Adipose tissue (tissue), 3 donors: ENCODE measurements around the gene KCNQ1. TPM values are rescaled to one million over a fixed set of nuclear protein-coding genes. Genes with fewer than 3 reads are reported as not detected.

Source experiments
- H3K27ac ChIP-seq: one replicate; pipeline ENCODE4 v1.5.1; 2013; ENCODE audit warnings: low read depth, low read length
- WGBS, 3 donors: extraction: QIAGEN DNeasy Blood & Tissue Kit; methylation state at CpG; one replicate each; pipeline ENCODE4 v1.1.7; 2013; 5-methylcytosine and 5-hydroxymethylcytosine counted together
- polyA plus RNA-seq, 3 donors: library from polyadenylated mRNA; stranded (reverse); fragments of 200-250 nt; gene quantifications; one replicate each; pipeline ENCODE4 v1.2.3, GENCODE V29; 2013
- donor health status: healthy with polysubstance abuse.
- donor health status: Bipolar disorder and iron deficiency.
- donor health status: healthy.

The KCNQ1 gene
- polyA plus RNA-seq, 3 donors = 4.8 to 28.1 (median 9.6) TPM

DNA sequence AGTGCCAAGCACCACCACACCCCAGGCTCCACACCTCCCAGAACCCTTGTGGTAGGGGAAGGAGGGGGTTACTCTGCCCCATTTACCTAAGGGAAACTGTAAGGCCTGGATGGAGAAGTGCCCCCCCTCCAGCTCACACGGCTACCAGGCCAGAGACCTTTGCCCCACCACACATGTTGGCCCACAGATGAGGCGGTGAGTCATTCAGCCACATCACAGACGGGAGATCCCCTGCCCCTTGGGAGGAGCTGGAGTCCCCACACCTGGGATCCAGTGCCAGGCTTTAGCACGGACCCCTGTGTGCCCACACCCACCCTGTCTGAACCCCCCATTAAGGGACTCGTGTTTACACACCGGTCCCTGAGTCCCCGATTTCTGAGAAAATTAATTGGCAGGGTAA, 415.8 kb downstream of the KCNQ1 start:
- no peak overlapping the region for H3K27ac ChIP-seq
- 59 to 73% (median 63%) methylated on average over 7 of the region's 7 CpGs for WGBS, 3 donors

DNA sequence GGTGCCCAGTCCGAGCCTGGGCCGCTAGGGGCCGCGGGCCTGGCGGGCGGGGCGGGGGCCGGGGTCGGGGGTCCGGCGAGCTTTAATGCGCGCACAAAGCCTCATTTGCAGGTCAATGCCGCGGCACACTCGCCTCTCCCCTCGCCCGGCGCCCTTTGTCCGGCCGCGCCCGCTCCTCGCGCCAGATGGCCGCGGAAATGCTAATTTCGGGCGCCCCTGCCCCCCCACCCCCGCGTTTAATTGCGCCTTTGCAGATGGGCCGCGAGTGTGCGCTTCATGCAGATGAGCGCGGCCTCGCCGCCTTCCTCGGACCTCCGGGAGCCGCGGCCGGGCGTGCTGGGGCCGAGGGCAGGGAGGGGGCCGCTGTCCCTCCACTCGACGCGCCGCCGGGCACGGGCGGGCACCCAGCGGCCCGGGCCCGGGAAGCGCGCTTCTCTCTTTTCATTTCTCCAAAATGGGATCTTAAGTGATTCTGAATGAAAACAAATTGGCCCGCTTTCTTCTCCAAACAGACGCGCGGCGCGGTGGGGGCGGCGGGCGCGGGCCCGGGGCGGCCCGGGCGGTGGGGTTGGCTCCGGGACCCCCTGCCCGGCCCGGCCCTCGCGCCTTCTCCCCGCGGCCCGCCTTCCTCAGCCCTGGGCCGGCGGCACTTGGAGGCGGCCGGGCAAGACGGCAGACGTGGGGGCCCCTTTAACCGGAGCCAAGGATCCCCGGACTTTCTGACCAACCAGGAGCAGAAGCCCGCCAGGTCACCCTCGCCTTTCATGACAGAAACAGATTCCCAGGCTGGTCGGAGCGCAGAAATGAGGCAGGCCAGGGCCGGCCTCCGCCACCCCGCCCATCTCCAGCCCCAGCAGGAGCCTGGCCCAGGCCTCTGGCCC, 417.8 kb downstream of the KCNQ1 start:
- no peak overlapping the region for H3K27ac ChIP-seq
- 7 to 9% (median 9%) methylated on average over 69 to 96 of the region's 96 CpGs for WGBS, 3 donors

DNA sequence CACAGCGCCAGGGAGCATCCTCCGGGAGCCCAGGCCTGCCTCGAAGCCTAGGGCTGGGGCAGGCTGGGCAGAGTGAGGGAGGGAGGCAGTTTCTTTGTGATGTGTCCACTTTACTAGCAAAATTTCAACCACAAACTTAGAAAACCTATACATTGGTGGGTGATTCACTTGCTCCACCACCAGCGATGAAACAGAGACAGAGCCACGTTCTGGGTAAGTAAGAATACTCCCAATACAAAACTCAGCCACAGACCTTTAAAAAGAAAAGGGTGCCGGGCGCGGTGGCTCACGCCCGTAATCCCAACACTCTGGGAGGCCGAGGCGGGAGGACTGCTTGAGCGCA, 418.4 kb downstream of the KCNQ1 start:
- 75 to 86% (median 85%) methylated on average over 13 of the region's 13 CpGs for WGBS, 3 donors
- H3K27ac ChIP-seq = no peak overlapping the region

DNA sequence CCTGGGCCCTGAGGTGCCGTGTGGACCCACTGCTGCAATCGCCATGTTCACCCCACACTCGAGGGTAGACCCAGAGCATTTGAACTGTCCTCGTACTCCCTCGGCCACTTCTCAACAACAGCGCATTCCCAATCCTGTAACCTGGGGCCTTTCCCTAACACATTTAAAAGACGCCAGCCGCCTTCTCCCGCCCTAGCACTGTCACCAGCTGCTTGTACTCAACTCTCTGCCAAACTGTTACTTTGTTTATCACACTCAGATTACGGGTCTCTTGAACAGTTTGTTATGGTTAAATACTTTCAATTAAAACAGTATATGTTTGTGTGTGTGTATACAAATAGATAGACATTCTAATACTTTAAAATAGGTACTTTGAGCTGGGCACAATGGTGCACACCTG, 420.1 kb downstream of the KCNQ1 start:
- H3K27ac ChIP-seq = no peak overlapping the region
- 91 to 95% (median 93%) methylated on average over 10 of the region's 10 CpGs for WGBS, 3 donors

DNA sequence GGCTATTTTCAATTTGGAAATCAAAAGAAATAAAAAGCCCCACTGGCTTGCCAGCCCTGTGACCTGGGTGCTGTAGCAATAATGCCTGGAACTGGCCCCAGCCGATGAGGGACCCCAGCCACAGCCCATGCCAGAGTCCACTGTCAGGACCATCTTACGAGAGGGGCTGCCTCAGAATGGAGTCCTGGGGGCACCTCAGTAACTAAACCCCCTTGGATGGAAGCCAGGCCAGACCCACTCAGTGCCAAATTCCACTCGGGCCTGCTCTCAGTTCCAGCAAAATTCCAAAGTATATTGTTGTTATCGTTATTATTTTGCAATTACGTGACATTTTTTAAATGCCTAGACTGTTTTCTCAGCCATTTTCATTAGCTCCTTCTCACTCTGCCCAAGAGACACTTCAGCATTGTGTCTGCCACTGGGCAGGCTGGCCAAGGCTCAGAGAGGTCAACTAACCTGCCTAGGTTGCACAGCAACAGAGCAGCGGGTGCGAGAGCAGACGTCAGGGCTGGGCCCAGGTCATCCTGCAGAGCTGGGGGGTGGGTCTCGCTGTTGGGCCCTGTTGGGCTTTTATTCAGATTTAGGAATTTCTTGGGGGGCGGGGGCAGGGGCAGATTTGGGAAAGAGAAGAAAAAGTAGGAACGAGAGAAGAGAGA, 421.2 kb downstream of the KCNQ1 start:
- 87 to 93% (median 93%) methylated on average over 11 of the region's 11 CpGs for WGBS, 3 donors
- H3K27ac ChIP-seq = no peak overlapping the region

DNA sequence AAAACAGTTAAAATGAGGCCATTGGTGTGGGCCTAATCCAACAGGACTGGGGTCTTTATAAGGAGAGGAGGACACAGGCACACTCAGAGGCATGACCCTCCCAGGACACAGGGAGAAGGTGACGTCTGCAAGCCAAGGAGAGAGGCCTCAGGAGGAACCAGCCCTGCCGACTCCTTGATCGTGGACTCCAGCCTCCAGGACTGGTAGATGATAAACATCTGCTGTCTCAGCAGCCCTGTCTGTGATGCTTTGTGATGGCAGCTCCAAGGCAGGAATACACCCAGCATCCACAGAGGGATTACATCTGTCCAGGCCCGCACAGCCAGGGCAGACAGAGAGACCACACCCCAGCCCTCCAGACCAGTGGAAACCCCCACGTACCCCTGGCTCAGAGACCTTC, 422.3 kb downstream of the KCNQ1 start:
- no peak overlapping the region for H3K27ac ChIP-seq
- 92 to 96% (median 92%) methylated on average over 5 of the region's 5 CpGs for WGBS, 3 donors

DNA sequence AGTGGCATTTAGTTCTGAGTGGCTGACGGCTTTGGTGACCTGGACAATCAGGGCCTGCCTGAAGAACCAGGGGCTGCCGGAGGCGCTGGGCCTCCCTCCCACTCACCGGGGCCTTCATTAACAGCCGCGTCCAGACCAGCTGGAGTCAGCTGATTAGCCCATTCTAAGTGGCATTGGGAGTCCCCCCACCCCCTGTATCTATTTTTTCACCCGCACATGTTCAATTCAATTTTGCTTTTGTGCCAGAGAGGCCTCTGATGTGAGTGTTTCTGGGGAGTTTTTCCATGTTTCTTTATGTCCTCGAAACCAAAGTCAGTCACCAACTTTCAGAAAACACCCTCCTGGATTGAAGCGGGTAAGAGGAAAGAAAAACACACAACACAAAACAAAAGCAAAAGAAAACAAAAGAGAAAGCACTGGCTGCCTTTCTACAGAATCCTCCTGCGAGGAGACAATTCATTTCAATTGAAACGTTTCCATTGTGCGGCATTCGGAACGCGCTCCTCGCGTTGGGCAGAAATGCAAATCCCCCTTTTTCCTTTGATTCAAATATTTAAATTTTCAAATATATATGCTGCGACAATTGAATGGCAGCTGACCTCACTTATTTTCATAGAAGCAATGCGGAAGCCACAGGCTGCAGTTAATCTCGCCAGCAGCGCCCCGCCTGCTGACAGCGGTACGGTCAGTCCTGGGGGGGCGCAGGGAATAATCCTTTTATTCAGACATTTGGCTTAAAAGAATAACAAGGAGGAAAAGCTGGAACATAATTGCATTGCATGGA, 423.1 kb downstream of the KCNQ1 start:
- WGBS, 3 donors = 54 to 71% (median 56%) methylated on average over 25 of the region's 25 CpGs
- H3K27ac ChIP-seq = no peak overlapping the region

DNA sequence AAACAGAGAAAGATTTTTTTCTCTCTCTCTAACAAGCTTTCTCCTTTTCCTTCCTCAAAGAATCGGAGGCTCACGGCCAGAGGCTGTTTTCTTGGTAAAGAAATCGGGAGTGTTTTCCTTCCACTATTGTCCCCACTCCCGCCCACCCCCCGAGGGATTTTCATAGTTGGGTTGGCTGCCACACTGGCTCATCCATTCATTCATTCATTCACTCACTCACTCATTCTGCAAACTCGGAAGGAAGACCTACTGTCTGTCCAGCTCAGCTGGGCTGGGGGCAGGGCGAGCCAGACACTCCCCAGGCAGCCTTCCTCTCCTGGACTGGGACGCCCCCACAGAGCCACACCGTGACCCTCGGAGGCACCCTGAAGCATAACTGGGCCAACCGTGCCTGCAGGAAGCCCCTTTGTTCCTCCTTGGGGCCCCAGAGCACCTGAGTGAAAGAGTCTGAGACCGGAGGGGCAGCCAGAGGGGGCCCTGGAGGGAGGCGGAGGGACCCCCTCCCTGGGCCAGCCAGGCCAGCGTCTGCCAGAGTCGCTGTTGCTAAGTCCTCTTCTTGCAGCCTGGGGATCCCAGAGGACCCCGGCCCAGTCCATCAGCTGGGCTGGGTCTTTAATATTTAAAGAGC, 423.8 kb downstream of the KCNQ1 start:
- 11 to 28% (median 14%) methylated on average over 16 of the region's 16 CpGs for WGBS, 3 donors
- no peak overlapping the region for H3K27ac ChIP-seq

DNA sequence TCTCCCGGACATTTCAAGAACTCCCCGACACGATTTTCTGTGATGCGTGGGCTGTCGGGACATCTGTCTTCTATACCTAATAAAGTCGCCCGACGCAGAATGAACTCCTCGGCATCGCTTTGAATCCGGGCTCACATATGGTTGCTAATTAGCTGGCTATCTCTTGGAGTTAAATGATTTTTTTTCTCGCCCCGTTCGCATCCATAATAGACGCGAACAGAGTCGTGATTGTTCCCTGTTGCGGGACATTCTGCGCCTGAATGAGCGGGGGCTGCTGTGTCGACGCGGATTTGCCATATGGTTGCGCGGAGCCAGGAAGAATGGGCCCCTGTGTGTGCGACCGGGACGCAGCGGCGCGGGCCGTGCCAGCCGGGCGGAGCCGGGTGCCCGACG, 424.3 kb downstream of the KCNQ1 start:
- 14 to 20% (median 15%) methylated on average over 37 of the region's 37 CpGs for WGBS, 3 donors
- H3K27ac ChIP-seq = no peak overlapping the region

DNA sequence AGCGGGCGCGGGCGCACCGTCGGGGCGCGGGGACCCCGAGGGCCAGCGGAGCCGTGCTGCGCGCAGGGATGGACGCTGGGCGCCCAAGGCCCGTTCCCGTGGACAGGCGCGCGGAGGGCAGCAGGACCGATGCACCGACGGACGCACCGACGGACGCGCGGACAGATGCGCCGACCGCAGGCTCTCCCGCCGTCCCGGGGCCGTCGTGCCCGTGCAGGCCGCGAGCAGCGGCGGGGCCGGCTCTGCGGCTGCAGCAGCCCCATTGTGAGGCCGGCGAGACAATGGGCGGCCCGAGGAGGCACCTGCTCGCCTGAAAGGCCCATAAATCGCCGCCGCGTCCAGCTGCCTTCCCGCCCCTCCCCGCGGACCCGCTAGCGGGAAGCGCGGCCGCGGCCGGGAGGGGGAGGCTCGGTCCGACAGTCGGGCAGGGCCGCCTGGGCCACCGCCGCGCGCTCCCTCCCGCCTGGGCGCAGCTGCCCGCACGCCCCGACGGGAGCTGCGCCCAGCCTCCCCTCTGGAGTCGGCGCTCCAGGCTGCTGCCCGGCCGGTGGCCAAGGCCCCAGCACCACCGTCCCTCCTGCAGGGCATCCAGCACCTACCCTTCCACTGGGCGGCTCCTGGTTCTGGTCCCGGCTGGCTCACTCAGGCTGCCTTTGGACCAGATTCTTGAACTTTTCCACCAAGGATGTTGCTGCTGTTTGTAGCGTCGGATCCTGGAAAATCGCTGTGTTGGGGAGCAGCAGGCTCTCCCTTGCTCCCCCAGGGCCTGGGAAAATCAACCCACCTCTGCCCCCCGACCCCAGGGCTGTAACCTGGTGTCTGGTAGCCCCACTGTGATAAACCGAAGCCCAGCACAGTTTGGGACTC, 425.0 kb downstream of the KCNQ1 start:
- WGBS, 3 donors = 16 to 26% (median 22%) methylated on average over 42 to 90 of the region's 90 CpGs
- no peak overlapping the region for H3K27ac ChIP-seq

DNA sequence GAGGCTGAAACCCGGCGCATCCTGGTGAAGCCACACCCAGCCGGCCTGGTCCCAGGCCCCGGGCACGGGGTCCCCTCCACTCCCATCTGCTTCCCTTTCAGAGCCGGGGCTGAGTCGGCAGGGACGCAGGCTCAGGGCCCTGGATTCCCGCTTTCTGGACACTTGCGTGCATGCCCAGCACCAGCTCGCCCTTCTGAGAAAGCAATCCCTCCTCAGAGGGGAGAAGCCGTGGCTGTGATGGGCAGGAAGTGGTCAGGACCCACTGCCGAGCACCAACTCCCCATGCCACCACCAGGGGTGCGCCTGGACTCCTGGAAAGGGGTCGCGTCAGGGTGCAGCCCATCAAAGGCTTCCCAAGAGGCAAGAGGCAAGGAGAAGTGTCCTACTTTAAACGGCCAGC, 425.7 kb downstream of the KCNQ1 start:
- WGBS, 3 donors = 64 to 70% (median 67%) methylated on average over 17 of the region's 17 CpGs
- H3K27ac ChIP-seq = no peak overlapping the region

DNA sequence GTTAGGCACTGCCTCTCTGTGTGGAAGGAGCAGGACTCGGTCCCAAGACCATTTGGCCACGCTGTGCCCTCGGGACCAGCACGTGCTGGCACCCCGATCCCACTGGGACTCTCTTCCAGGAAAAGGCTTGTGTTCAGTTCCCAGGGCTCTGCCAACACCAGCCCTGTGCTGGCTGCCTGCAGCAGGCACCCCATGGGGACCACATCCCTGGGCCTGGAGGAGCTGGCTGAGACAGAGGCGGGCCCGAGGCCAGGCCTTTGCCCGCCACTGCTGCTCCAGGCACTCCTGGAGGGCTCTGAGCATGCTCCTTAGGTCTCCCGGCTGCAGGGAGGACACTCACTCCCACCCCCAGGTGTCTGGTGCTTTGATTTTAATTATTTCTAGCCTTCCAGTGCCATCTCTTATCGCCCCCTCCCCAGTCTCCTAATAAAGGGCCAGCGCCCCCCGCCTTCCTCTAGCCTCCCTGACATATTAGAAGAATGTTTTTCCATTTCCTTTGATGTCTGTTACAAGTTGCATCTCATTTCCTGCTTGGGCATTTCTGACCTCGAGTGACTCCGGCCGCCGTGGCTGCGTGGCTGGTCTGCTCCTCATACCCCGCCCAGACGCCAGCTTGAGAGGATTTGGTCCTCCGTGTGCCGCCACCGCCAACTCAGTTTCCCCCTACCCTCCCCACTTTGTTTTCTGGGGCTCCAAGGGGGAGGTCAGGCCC, 426.3 kb downstream of the KCNQ1 start:
- WGBS, 3 donors = 63 to 68% (median 65%) methylated on average over 21 to 22 of the region's 22 CpGs
- no peak overlapping the region for H3K27ac ChIP-seq

DNA sequence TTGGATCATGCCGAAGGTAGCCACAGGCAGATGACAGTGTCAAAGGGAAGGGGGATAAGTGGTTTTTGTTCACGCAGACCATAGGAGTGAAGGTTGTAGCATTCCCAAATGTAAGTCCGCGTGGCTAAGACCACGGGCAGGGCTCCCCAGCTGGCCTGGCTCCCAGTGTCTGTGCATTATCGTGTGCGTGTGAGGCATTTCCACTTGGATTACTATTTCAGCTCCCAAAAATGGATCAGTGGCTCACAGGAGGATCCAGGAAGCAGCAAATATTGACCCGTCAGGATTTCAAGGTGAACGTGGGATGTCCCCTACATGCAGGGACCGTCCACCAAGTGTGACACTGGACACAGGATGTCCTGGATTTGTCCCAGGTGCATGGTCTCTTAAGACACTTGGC, 430.2 kb downstream of the KCNQ1 start:
- 93 to 96% (median 94%) methylated on average over 10 of the region's 10 CpGs for WGBS, 3 donors
- H3K27ac ChIP-seq = no peak overlapping the region

DNA sequence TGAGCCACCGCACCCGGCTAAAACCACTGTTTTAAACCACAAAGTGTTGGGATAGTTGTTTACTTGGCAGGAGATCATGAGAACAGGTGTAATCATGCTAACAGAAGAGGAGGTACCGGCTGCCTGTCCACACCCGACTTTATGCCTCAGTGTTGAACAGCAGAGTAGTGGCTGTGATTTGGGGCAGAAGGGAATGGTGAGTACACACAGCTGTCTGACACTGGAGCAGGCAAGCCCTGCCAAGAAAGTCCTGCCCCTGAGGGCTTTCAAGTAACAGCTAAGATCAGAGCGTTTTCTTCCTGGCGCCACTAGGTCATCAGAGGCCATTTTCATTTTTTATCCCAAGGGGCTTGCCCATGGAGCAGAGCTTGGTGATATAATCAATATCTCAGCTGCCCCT, 432.7 kb downstream of the KCNQ1 start:
- WGBS, 3 donors = 71 to 90% (median 82%) methylated on average over 6 of the region's 6 CpGs
- no peak overlapping the region for H3K27ac ChIP-seq

DNA sequence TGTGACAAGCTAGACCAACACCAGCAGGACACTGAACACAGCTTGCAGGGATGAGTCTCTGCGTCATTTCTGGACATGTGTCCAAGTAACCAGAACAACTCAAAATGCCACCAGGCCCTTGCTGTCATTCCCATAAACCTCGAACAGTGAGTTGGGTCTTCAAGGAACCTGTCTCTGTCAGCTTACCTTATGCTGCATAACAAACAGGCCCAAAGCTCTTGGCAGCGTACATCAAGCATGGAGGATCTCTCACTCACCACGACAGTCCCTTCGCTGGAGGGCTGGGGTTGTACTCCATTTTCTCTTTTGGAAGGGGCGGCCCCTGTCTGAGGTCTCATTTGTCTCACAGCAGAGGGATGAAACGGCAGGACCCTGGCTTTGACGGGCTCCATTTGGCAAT, 434.0 kb downstream of the KCNQ1 start:
- H3K27ac ChIP-seq = no peak overlapping the region
- 92 to 97% (median 96%) methylated on average over 8 of the region's 8 CpGs for WGBS, 3 donors

DNA sequence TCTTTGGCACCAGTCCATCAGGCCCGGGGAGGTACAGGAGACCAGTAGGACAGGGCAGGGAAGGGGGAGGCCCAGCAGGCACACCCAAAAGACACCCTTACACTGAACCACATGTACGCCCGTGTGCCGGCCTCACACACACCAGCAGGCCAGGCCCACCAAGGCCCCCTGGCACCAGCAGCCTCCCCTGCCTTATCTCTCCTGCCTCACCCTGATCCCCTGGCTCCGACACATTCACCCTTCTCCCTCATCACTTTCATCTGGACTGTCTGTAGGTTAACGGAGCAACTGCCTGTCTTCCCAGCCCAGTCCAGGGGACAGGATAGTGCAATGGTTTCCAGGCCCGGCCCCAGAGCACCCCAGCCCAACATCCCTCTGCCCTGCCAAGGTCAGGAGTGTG, 435.8 kb downstream of the KCNQ1 start:
- H3K27ac ChIP-seq = no peak overlapping the region
- WGBS, 3 donors = 87 to 97% (median 91%) methylated on average over 6 to 7 of the region's 7 CpGs
